HG03196 (cell line): ENCODE data around the gene LPO.
A peak's percentile ranks its signal among the peaks of the same experiment; 100 is the strongest.

Experiments used
- ATAC-seq: cut with Tn5 transposase; IDR thresholded peaks from one replicate; pipeline ENCODE4 v1.9.1; 2021; ENCODE audit not compliant: unreplicated experiment

LPO gene

GRCh38 chr17:58238147-58238634 lies at the start of gene LPO:
LPO (plus strand) TSS chr17:58238584; CDS start chr17:58242980, 4,396 bp downstream.
- no peak for ATAC-seq

GRCh38 chr17:58189436-58190146 lies 48.8 kb upstream of the LPO start:
- no peak for ATAC-seq

GRCh38 chr17:58191241-58191896 lies 47.0 kb upstream of the LPO start:
- no peak for ATAC-seq

GRCh38 chr17:58192612-58193011 lies 45.8 kb upstream of the LPO start, which contains the start of gene EPX:
EPX (plus strand) TSS chr17:58192726; CDS start chr17:58192847, 121 bp downstream.
- ATAC-seq, result no peak

GRCh38 chr17:58193641-58194255 lies 44.6 kb upstream of the LPO start:
- ATAC-seq, result no peak

- ATAC-seq, result no peak
Observed at GRCh38 chr17:58195518-58196123, 42.8 kb upstream of the LPO start.

GRCh38 chr17:58196610-58197009 lies 41.8 kb upstream of the LPO start:
- no peak for ATAC-seq

- ATAC-seq, result no peak
Observed at GRCh38 chr17:58200024-58200633, 38.3 kb upstream of the LPO start.

- ATAC-seq, result no peak
Observed at GRCh38 chr17:58202859-58203258, 35.5 kb upstream of the LPO start.

GRCh38 chr17:58204796-58205195 lies 33.6 kb upstream of the LPO start:
- ATAC-seq, result no peak

- no peak for ATAC-seq
Observed at GRCh38 chr17:58205936-58206335, 32.4 kb upstream of the LPO start.

GRCh38 chr17:58207451-58207850 lies 30.9 kb upstream of the LPO start:
- ATAC-seq, result no peak

- no peak for ATAC-seq
Observed at GRCh38 chr17:58208344-58208743, 30.0 kb upstream of the LPO start.

- no peak for ATAC-seq
Observed at GRCh38 chr17:58210922-58211321, 27.5 kb upstream of the LPO start.

GRCh38 chr17:58215685-58216084 lies 22.7 kb upstream of the LPO start:
- ATAC-seq, result no peak

- ATAC-seq, result no peak
Observed at GRCh38 chr17:58217766-58218165, 20.6 kb upstream of the LPO start.

- ATAC-seq, result peak; percentile 92
Observed at GRCh38 chr17:58219007-58219788, 19.2 kb upstream of the LPO start, which contains the start of gene MKS1. MKS1 (minus strand) TSS chr17:58219255; CDS start chr17:58219230, 25 bp downstream.

GRCh38 chr17:58219789-58220183 lies 18.6 kb upstream of the LPO start:
- ATAC-seq, result no peak

GRCh38 chr17:58224315-58224714 lies 14.1 kb upstream of the LPO start:
- ATAC-seq, result no peak

- ATAC-seq, result no peak
Observed at GRCh38 chr17:58227733-58228132, 10.7 kb upstream of the LPO start.
